Stimulated activated CD4-positive, alpha-beta T cell treated with anti-CD3 and anti-CD28 coated beads, Interleukin-12 subunit alpha, Interleukin-12 subunit beta, amount 100 ng/mL, for 24 hours (primary cell): ENCODE results near the gene RGS4.
"Not testable (repeated sequence)": the region's sequence is repeated elsewhere in the genome, so short reads cannot be mapped to it uniquely, and the experiment has no call there.

Source experiments
- DNase-seq, 2 experiments: peaks; one replicate each; pipeline ENCODE4 v3.0.0-alpha.2; 2020; ENCODE audit warnings: low read depth in 2 of 2

RGS4 gene

DNA sequence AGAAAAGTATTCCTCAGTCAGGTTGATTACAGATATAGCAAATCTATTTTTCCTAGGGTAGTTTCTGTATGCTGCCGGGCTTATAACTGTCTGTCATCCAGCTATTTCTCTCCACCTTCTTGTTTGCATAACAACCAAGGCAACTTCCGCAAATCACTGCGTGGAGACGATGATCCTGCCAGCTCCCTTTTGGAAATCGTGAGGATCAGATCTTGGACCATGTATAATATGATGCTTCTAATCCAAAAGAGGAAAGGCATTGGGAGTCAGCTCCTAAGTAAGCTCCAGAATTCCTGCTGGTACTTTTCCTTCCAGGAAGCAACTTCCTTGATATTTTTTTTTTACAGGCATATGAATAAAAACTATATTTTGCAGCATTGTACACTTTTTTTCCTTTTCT lies 445 bp upstream of the RGS4 start:
- no peak for DNase-seq

DNA sequence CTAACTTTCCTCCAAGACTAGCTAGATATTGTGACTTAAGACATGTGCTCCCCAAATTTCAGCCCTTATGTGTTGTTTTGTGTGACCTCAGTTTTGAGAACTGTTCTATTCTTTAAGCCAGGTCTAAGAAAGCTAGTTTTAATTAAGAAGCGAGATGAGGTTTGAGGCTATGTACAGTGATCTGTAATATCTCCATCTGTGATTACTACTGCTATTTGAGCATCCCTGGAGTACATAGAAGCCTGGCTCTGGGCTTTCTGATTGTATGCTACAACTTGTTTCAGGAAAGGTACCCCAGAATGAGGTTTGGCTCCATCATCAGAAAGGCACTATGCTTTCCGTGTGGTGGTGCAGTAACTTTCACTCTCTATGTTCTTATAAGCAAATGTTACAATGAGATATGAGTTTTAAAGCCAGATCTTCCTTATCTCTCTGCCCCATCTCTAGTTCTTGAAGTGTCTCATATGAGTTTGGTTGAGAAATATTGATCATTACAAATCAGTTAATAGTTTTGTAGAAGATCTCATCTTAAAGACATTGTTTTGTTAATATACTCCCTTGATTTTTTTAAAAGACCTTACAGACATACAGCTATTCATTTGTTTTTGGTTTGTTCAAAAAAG lies 605 bp downstream of the RGS4 start:
- no peak for DNase-seq

DNA sequence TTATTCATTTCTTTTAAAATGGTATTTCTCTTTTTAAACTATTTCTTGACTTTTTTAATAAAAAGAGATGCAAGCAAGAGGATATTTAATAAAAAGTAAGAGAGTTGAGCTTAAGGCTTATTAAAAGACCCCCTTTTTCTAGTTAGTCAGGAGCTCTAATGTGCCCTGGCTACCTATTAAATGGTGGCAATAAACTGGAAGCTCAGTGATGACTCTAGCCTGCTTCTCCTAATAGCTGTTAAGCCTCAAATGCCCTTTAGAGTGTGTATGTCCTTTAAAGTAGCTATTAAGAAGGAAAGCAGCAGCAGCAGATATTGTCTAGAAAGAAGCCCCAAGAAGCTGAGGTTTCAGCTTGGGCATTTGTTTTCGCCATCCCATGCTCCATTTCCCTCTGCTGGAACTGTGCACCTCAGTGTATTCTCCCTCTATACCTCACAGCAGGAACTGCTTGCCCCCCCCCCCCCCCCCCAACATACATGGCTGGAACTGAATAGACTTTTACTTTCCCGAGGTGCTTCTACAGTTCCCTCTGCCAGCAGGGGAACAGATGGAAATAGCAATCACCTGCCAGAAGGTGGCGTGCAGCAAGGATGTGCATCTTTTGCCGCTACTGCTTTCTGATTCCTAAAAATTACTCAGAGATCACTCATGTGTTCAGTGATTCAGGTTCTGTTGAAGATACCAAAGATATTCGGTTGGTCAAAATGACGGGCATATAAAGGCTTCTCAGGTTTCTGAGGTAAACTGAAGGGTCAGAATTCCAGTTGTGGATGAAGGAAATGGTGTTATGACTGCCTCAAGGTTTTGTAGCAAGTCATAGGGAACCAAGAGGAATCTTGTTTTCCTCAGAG lies 2.5 kb downstream of the RGS4 start:
- DNase-seq = peak in 1 of 2 experiments; percentile 35

DNA sequence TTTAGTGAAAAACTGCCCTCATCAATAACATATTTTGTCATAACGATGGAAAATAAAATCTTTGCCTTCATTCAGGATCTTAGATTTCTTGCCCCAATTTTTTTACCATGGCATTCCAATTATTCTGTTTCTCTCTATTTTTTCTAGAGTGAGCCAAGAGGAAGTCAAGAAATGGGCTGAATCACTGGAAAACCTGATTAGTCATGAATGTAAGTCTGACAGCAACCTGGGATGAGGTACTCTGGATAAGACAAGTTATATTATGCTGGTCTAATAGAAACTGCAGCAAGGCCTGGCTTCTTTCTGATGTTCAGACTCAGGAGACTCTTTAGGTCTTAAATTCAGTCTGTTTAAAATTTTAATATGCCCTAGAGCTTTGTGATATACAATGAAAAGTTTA lies 3.5 kb downstream of the RGS4 start:
- no peak for DNase-seq

DNA sequence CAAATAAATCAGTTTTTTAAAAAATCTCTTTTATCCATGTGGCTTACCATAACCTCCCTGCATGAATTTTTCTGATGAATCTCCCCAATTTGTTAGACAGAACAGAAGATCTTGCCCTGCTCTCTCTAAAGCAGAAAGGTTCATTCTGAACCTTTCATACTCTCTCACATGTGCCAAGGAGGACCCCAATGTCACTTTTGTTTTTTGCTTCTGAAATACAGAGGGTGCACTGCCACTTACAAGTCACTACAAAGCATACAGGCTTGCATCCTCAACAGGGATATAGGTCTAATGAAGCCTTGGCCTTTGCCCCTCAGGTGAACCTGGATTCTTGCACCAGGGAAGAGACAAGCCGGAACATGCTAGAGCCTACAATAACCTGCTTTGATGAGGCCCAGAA lies 4.8 kb downstream of the RGS4 start:
- no peak for DNase-seq

DNA sequence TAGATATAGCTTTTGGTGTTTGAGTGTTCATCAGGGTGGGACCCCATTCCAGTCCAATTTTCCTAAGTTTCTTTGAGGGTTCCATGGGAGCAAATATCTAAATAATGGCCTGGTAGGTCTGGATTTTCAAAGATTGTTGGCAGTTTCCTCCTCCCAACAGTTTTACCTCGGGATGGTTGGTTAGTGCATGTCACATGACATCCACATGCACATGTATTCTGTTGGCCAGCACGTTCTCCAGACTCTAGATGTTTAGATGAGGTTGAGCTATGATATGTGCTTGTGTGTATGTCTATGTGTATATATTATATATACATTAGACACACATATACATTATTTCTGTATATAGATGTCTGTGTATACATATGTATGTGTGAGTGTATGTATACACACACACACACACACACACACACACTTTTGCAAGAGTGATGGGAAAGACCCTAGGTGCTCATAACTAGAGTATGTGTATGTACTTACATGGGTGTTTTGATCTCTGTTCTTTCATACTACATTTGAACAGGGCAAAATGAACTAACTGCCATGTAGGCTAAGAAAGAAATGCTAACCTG lies 5.6 kb downstream of the RGS4 start:
- DNase-seq = no peak

DNA sequence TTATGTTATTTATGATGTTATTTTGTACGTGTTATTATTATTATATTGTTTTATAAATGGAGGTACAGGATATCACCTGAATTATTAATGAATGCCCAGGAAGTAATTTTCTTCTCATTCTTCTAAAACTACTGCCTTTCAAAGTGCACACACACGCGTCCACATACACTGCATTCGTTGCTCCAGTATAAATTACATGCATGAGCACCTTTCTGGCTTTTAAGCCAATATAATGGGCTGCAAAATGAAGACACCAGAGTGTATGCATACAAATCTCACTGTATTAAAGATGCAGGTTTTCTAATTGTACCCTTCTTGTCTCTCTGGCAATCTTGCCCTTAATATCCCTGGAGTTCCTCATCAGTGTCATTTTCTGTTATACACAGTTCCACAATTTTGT lies 6.9 kb downstream of the RGS4 start:
- no peak for DNase-seq

DNA sequence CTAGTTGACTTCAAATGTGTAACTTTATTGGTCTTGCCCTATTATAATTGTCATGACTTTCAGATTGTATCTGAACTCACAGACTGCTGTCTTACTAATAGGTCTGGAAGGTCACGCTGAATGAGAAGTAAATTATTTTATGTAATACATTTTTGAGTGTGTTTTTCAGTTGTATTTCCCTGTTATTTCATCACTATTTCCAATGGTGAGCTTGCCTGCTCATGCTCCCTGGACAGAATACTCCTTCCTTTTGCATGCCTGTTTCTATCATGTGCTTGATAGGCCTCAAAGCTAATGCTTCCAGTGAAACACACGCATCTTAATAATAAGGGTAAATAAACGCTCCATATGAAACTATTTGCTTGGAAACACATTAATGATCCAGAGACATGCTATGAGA lies 7.3 kb downstream of the RGS4 start:
- DNase-seq = no peak

DNA sequence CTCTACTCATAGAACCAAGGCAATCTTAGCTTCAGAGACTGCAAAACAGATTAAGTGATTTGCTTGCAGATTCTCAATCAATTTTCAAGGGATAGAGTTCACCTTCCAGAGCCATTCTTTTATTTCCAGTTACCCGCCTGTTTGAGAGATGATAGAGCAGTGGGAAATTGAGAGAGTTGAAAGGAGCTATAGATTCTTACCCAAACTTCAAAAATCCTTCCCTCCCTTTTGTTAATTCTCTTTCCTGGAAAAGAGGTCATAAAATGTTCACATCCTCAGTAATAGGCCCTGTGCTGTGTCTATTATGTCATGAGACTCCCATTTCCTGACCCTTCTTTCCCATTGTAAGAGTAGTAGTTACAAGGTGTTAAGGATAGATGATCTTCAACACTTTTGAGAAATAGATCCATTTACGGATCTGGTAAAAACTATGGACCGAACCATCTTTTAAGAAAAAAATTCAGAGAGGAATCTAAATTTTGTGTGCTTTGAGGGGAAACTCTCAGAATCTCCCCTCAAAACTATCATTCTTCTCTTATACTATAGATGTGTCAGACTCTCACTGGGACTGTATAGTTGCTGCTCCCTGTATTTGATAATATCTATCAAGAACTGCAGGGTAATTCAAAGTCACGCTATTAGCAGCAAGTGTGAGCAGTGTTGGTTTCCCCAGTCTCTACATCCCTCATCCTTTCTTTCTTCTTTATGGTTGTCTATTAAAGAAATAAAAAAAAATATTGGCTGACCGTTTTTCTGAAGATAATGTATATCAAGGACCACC lies 8.0 kb downstream of the RGS4 start:
- DNase-seq = no peak

DNA sequence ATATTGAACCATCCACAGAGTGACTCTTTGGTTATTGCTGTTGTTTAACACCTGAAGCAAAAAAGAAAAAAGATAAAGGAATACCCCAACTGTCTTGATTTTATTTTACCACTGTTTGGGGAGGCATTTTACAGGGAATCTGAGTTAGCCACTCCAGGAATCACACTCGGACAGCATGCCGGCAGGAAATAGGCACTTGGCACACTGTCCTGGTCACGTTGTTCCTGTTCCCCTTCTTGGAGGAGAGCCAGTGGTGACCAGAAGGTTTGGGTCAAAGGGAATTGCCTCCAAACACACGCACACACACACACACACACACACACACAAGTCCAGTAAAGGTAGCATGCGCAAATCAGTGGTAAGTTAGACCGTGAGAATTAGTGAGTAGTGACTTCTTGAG lies 13.8 kb downstream of the RGS4 start:
- DNase-seq = no peak

DNA sequence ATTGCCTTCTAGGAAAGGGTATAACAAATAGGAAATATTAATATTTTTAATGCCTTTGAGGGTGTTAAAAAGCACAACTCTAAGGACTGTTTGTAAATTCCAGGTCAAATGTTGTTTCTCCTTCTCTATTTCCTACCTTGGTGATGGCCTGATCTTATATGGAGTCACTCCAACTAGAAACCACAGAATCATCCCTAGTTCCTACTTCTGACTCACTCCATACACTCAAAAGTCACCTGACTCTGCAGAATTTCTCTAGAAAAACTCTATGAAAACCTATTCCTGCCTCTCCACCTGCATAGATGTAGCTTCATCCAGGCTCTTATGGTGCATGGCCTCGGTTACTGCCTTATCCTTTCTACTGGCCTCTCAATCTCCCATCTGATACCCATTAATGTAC lies 14.5 kb downstream of the RGS4 start:
- no peak for DNase-seq

DNA sequence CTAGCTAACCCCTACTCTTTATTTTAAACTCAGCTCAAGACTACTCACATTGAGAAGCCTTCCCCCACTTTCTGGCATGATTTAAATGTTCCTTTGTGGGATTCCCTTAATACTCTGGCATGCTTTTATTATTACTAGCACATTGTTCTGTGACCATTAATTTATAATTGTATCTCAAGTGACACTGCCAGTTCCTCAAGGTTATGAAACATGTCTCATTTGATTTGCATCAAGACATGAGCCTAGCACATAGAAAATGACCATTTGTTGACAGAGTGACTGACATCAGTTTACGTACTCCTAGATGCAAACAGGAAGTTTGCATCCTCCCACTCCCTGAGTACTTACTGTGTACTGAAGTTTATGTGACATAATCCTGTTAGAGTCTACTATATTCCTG lies 15.2 kb downstream of the RGS4 start:
- DNase-seq = no peak

DNA sequence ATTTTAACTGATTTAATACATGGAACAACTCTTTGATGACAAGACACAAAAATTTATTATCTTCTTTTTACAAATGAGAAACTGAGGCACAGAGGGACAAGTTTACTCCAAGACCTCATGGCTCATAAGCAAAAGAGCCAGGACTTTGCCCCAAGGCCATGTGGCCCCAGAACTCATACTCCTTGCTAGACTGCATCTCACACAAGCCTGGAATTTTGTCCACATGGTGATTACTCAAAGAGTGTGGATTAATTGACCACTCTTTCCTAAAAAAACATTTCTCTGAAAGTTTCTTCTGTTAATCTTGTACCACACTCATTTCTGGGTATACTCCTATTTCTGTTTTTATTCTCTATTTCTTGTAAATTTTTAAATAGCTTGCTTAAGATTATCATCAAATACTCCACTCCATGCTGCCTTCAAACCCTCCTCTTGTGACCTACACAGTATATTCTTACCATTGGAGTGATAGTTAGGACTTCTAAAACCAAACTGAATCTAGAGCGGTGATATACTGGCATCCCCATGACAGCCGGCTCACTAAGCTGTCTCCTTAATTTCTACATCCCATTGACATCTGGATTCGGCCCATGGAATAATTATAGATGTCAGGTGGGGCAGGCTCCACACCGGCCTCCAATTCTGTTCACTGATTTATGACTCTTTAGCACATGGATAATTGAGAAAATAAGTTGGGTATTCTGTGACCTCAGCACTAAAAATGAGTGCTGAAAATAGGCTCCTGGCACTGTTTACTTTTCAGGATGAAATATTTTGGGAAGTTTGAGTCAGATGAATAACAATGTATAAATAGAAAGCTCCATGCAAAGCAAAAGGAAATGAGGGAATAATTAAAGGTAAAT lies 16.1 kb downstream of the RGS4 start:
- DNase-seq = no peak

DNA sequence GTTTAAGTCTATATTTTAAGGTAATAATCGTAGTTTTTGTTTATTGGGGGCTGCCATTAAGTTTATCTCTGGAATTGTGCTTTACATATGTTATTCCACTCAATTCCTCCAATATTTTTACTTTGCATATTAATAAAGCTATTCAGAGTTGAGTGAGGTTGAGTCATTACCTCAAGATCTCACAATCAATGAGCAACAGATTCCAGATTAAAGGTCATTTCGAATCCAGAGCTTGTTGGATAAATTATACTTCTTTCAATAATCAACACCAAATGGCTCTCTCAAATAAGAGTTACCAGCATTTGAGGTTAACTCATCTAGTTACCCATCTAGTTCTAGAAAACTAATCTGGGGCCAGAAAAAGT lies 16.7 kb downstream of the RGS4 start:
- no peak for DNase-seq

DNA sequence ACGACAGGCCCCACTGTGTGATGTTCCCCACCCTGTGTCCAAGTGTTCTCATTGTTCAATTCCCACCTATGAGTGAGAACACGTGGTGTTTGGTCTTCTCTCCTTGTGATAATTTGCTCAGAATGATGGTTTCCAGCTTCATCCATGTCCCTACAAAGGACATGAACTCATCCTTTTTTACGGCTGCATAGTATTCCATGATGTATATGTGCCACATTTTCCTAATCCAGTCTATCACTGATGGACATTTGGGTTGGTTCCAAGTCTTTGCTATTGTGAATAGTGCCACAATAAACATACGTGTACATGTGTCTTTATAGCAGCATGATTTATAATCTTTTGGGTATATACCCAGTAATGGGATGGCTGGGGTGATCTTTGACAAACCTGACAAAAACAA lies 20.0 kb downstream of the RGS4 start:
- DNase-seq = not testable (repeated sequence)

DNA sequence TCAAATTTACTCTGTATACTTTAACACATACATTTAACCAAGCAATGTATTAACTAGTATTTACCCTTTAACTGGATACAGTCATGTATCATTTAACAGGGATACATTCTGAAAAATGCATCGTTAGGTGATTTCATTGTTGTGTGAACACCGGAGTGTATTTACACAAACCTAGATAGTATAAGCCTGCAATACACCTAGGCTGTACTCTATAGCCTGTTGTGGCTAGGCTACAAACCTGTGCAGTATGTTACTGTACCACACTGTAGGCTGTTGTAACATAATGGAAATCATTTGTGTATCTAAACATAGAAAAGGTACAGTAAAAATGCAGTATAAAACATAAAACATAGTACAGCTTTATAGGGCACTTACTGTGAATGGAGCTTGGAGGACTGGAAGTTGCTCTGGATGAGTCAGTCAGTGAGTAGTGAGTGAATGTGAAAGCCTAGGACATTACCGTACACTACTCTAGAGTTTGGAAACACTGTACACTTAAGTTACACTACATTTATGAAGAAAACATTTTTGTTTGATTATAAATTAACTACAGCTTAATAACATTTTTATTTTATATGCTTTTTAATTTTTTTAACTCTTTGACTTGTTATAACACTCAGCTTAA lies 21.3 kb downstream of the RGS4 start:
- no peak for DNase-seq

DNA sequence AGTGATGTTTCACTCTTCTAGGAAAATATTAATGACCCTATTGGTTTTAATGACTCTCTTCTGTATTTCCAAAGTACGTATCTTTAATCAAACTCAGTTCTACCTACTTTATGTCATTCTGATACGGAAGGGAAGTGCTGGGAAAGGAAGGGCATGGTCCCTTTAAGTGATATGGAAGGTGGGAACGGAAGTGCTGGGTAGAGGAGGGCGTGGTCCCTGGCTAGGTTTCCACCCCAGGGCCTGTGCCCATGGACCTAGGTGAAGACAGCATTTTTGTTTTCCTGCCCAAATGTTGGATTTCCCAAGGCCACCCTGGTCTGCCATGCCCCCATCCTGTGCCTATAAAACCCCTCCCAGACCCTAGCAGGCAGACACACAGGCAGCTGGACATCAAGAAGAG lies 24.0 kb downstream of the RGS4 start:
- DNase-seq = no peak

DNA sequence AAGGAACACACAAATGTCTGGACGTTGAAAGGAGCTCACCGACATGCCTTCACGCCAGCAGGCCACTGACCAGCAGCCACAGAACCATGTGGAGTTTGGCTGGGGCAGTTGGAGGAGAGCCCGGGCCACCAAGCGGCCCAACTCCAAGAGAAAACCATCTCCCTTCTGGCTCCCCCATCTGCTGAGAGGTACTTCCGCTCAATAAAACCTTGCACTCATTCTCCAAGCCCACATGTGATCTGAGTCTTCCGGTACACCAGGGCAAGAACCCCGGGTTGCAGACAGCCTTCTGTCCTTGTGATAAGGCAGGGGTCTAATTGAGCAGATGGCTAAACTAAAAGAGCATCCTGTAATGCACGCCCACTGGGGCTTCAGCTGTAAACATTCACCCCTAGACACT lies 24.4 kb downstream of the RGS4 start:
- DNase-seq = no peak

DNA sequence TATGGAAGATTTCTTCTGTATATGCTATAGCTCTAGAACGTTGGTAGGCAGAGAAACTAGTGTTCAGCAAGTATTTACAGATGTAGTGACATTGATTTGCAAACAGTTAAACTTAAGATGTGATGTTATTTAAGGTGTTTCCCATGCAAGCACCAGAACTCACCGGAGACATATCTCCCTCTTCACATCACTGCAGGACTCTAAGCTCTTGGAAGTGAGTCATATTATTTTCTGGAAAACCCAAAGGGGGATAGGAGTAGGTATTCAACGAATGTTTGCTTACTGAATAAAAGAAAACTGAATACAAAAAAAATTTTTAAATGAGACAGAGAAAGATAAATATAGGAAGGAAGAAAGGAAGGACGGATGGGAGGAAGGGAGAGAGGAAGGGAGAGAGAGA lies 25.0 kb downstream of the RGS4 start:
- no peak for DNase-seq

DNA sequence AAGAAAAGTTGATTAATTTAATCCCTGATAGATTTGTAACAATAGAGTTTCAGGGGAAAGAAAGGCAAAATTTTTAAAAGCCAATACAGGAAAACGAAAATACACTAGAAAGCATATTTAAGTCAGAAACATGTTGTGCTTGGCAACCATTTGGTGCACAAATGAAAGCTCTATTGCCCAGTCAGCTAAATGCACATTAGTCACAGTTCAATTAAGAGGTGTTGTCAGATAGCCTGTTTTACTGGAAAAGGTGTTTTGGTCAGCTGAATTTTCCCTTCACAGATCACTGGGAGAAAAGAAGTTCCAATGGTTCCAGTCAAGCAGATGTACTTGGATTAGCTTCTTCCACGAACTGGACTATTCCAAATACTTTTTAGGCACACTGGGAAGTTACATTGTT lies 25.4 kb downstream of the RGS4 start:
- DNase-seq = no peak

DNA sequence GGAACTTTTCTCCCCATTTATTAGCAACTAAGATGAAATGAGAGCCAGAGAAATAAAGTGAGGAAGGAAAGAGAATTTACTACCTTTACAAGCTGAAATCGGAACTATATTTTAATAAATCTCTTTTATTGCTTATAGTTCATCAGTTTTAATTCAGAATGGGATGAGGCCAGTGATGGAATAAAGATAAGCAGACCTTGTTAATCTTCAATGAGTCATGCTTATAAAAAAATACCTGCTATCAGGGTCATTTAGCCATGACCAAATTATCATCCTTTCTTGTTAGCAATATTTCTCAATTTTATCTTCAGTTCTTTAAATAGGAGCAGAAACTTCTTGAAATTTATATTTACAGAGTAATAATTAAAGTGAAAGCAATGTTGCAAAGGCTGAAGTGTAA lies 26.1 kb downstream of the RGS4 start:
- no peak for DNase-seq
